ENCODE results near the gene PARS2. TPM values are rescaled to one million over a fixed set of nuclear protein-coding genes. Genes with fewer than 3 reads are reported as not detected.

Gene PARS2
- total RNA-seq = 6.6 and 7.6 TPM in 2 replicates

GRCh38 chr1:54764133-54764921 is at the start of gene PARS2:
Gene PARS2 (minus strand): TSS chr1:54764523. CDS start chr1:54759161, 5,362 bp downstream.

GRCh38 chr1:54800899-54801759 is 36.8 kb upstream of the PARS2 start, which contains the start of gene TTC22:
Gene TTC22 (minus strand): TSS chr1:54801323. CDS start chr1:54801163, 160 bp downstream.

GRCh38 chr1:54715493-54716298 is 48.6 kb downstream of the PARS2 start, which contains the start of gene TTC4:
Gene TTC4 (plus strand): TSS chr1:54715861. CDS start chr1:54715909, 48 bp downstream.

Other genes starting within 250 kb of the PARS2 start
- 0.47 and 2.3 TPM in 2 replicates for gene ACOT11, start 216.3 kb downstream of the PARS2 start, total RNA-seq
- not detected in 2 replicates for gene FAM151A, start 141.0 kb downstream of the PARS2 start, total RNA-seq
- 0.85 TPM in 1 of 2 replicates, not detected in the other for gene MROH7, start 122.7 kb downstream of the PARS2 start, total RNA-seq
- 8.9 and 15.6 TPM in 2 replicates for gene TTC4, start 48.7 kb downstream of the PARS2 start, total RNA-seq
- gene TTC22, start 36.8 kb upstream of the PARS2 start, total RNA-seq = not detected in 2 replicates
- 176 and 189 TPM in 2 replicates for gene DHCR24, start 122.7 kb upstream of the PARS2 start, total RNA-seq
- gene TMEM61, start 216.1 kb upstream of the PARS2 start, total RNA-seq = 1.1 TPM in 1 of 2 replicates, not detected in the other
- gene BSND, start 234.4 kb upstream of the PARS2 start, total RNA-seq = not detected in 2 replicates